Cerebellar nuclear complex (tissue), 1 donor: ENCODE data around the gene CREB1.

Experiments
- DNase-seq, 2 experiments: peaks; one replicate each; lab custom pipeline; 2025; lab: John Stamatoyannopoulos, UW

CREB1 gene

GRCh38 chr2:207504513-207505170 is 25.1 kb upstream of the CREB1 start:
- peak in 1 of 2 experiments; percentile 19 for DNase-seq

DNA sequence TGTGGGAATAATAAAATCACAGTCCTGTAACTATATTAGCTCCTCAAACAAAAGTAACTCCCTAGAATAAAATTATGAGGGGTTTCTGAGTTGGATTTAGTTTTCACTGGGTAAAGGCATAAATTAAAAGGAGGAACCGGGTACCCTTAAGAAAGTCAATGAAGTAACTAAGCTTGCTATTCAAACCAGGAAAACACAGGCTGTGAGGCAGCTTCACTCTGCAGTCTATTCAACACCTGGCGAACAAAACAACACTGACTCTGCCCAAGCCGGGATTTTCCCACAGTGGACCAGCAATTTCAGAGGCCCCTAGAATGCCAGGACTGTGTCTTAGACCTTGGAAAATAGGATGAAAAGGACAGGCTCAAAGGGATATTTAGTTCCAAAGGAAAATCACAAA is 24.6 kb upstream of the CREB1 start:
- no peak for DNase-seq

- DNase-seq = no peak
These were observed 24.0 kb upstream of the CREB1 start for GRCh38 chr2:207505728-207506127.

- no peak for DNase-seq
These were observed 23.3 kb upstream of the CREB1 start for GRCh38 chr2:207506426-207506825.

- no peak for DNase-seq
These were observed 19.6 kb upstream of the CREB1 start for GRCh38 chr2:207510148-207510547.

GRCh38 chr2:207511851-207512250 is 17.9 kb upstream of the CREB1 start:
- no peak for DNase-seq

DNA sequence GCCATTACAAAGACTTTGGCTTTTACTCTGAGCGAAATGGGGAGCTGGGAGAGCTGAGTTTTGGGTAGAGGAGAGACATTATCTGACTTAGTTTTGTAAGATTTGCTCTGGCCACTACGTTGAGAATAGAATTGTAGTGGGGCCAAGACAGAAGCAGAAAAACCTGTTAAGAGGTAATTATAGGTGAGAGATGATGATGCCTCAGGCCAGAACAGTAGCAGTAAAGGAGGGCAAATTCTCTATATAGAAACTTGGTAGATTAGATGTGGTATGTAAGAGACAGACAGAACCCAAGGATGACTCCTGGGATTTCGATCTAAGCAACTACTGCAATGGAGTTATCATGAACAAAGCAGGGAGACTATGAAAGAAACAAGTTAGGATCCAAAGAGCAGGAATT is 17.4 kb upstream of the CREB1 start:
- no peak for DNase-seq

- DNase-seq = no peak
These were observed 16.1 kb upstream of the CREB1 start for GRCh38 chr2:207513551-207514257.

GRCh38 chr2:207514451-207514850 is 15.3 kb upstream of the CREB1 start:
- DNase-seq = no peak

DNA sequence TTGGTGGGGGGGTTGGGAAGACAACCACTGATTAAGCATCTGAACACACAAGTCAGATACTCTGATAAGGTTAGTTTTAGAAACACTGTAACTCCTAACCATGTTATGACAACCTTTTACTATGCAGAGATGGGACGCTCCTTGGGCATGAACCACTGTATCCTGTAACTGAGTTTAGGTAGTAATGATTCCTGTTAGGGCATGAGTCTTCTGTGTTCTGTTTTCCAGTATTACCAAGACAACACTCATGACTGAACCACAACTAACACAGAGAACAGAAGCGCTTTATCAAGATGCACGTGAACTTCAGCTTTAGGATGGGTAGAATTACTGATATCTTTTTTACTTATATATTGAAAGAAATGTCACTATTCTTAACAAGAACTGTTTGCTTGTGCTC is 14.1 kb upstream of the CREB1 start:
- no peak for DNase-seq

DNA sequence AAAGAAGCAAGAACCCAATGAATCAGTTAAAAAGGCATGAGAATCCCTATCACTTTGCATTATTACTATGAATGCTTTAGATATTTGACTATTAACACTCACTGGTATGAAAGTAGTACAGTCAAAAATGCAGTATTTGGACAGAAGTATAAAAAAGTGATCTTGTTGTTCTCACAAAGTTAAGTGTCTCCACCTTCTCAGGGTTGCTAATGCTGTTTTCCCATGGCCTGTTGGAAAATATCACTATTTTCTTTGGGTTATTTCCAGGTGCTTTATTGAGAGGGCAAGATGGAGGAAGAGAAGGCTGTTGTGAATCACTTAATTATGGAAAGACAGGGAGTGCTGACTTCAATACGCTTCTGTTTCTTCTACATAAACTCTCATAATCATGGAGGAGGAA is 13.6 kb upstream of the CREB1 start:
- no peak for DNase-seq

DNA sequence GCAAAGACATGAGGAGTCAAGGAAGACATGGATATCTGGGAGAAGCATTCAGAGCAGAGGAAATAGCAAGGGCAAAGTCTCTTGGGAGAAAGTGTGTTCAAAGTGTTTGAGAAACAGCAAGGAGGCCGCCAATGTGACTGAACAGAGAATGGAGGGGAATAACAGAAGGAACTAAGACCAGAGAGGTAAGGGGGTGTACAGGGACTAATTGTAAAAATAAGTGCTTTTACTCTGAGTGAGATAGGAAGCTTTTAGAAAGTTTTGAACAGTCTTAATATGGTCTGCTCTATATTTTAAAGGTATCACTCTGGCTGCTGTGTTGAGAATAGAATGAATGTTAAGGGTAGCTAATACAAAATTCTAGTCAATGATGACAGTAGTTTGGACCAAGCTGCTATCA is 6.8 kb upstream of the CREB1 start:
- no peak for DNase-seq

DNA sequence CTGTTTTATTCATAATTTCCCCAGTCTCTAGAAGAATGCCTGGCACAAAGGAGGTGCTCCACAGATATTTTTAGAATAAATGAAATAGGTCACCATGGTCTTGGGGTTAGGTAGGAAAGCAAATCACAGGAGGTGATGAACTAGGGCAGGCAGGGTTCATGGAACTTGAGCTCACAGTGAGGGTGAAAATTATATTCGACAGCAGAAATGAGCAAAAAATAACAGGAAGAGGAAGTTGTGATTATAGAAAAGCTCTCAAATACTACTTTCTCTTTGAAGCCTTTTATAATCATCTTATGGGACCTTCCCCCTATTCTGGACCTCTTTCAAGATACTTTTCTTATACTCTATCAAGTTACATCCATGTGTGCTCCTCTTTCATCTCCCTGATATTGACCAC is 4.5 kb upstream of the CREB1 start:
- no peak for DNase-seq

DNA sequence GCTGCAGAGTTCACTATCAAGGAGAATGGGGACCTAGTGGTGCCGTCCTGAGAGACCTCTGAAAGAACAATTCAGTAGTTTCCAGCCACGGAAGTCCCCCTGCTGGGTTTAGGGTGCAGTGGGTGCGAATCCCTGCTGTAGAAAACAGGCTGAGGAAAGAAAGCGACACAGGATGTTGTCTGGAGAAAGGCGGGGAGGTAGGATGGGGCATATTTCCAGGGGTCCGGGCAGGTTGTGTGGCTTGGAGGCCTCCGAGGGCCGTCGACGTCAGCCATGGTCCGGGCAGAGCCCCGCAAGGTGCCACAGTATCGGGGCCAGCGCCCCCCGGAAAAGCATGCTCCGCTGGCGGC is 807 bp upstream of the CREB1 start:
- DNase-seq = no peak

DNA sequence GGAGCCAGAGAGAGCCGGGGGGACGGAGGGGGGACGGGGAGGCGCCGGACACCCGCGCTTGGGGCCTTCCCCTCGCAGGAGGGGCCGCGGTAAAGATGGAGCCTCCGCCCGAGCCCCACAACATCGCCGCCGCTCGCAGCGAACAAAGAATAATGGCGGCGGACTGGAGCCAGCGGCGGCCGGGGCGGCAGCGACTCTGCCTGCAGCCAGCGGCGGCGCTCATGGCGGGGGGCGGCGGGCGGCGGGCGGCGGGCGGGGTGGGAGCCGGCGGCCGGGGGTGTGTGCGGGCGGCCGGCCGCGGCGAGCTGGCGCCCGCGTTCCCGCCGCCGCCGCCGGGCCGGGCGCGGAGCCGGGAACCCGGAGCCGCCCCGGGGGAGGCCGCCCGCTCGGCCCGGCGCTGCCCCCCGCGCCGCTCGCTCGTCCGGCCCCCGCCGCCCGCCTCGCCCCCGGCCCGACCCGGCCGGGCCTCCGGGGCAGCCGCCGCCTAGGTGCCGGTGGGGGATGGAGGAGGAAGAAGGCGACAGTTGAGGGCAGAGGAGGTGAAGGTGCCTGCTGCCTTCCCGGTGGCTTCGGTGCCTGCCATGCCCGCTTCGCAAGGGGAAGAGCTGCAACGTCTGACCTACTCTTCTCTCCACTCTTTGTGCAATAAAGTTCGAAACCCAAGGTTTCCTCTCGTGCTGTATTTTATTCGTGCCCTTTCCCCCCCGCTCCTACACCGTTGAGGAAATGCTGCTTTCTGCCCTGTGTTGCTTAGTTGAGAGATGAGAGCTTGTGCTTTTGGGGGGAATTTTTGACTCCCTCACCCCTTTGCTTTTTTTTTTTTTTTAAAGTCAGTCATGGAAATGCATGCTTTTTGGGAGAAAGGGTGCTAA is 634 bp downstream of the CREB1 start:
- DNase-seq = no peak

- DNase-seq = no peak
These were observed 1.5 kb downstream of the CREB1 start for GRCh38 chr2:207531032-207531952.

GRCh38 chr2:207532676-207533075 is 2.9 kb downstream of the CREB1 start:
- no peak for DNase-seq

GRCh38 chr2:207533461-207534008 is 3.8 kb downstream of the CREB1 start:
- no peak for DNase-seq

- no peak for DNase-seq
These were observed 4.7 kb downstream of the CREB1 start for GRCh38 chr2:207534417-207534816.

GRCh38 chr2:207539470-207539869 is 9.7 kb downstream of the CREB1 start:
- no peak for DNase-seq

DNA sequence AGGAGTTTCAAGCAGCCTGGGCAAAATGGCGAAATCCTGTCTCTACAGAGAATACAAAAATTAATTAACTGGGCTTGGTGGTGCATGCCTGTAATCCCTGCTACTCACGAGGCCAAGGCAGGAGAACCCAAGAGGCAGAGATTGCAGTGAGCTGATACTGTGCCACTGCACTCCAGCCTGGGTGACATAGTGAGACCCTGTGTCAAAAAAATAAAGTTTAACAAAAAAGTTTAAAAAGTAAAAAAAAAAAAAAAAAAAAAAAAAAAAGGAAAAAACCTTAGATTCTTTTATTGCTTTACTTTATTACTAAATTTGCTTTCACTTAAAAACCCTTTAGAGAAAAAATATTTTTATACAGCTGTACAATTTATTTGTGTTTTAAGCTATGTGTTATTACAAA is 10.7 kb downstream of the CREB1 start:
- no peak for DNase-seq

GRCh38 chr2:207541933-207542332 is 12.2 kb downstream of the CREB1 start:
- no peak for DNase-seq
